ENCODE measurements around the gene S100A1. TPM values are rescaled to one million over a fixed set of nuclear protein-coding genes. Genes with fewer than 3 reads are reported as not detected.

Gene S100A1
- total RNA-seq, 1 donor from 2014 or later = 0.24 TPM

DNA sequence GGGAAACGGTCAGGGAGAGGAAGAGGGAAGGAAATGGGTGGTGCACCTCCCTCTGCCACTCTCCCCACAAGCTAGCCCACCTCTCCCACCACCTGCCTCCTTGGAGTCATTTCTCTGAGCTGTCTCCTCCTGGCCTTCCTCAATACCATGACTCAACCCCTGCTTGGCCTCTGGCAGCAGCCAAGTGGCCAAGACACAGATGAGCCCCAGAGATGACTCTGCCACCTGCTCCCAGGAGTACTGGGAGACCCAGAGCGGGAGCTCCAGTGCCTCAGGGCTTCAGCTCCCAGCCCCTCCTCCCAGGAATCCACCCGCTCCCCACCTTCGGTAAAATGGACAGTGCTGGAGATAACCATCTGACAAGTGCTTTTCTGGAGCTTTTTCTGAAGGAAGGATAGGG lies 17.9 kb upstream of the S100A1 start:
- DNase-seq (ENCODE audit: low spot score) = no peak

DNA sequence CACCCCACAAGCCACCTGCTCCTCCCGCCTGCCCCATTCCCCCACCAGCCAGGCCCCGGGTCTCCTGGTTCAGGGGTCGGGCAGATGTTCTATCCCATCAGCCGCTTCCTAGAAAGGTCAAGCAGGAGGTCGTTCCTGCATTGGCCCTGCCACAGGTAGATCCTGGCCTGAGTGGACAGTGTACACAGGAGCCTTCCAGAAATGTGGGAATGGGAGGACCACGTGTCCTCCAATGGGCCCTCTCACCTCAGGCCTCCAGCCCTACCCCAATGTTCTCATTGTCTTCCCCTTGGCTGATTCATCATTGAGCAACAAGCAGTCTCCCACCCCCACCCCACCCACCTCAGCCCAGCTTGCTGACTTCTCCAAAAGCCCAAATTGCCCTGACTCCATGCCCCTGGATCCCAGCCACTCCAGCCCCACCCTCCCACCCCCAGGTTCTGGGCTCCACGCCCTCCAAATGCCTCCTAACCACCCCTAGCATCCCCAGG lies 17.4 kb upstream of the S100A1 start:
- DNase-seq (ENCODE audit: low spot score) = no peak

DNA sequence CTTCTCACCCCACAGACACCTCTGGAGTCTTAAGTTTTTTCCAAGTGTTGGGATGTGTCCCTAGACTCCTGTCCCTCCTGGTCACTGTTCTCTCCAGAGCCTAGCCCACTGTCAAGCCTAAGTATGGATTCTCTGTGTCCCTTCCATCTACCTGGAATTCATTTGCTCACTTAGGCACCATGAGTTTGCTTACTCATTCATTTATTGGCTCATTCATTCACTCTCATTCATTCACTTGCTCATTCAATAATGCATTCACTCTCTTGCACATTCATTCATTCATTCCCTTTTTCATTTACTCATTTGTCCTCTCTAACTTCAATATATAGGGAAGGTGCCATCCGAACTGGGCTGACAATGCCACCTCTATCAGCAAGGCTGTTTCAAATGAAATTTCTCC lies 16.9 kb upstream of the S100A1 start:
- DNase-seq (ENCODE audit: low spot score) = no peak

DNA sequence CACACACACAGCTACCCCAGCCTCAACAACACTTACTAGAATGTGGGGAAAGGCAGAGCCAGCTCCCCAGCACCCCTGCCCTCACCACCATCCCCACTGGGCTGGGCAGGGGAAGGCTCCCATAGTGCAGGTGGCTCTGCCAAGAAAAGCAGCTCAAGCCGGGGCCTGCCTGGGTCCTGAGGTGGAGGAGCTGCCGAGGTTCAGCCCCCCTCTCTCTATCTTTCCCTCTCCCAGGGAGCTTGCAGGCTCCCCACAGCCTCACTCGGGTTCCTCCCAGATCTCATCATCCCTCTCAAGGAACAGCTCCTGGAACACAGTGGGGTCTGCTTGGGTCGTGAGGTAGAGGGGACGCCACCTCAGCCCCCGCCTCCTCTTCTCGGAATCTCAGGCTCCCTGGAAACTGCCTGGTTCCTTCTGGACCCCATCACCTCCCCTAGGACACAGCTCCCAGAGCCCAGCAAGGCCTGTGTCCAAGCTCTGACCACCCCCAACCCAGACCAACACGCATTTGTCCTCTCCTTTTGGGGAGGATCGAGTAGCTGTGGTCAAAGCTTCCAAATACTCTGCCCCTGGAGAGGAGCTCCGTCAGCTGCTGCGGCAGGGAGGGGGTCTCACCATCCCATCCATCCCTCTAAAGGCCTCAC lies 16.0 kb upstream of the S100A1 start:
- peak; percentile 30 for DNase-seq (ENCODE audit: low spot score)

DNA sequence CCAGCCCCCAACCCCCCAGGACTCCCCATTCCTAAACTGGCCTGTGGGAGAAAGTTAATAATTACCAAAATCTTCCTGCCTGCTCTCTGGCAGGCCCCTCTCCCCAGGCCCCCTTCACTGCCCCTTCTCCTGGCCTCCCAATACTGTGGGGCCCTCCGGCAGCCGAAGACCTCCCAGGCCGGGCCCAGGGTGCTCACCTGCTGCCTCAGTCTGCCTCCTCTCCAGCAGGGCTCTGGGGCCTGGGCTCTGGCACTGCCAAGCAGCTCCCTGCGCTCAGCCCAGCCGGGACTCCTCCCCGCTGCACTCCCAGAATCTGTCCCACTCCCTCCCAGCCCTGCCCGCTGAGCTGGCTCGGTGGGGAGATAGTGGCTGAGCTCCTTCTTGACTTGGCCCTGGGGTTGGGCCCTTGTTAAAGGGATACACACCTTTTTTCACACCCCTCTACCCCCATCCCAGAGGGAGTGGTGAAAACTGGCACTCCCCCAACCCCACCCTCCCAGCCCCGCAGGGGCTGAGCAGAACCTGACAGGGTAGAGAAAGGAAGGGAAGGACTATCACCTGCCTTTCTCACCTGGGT lies 15.4 kb upstream of the S100A1 start, which contains the start of gene S100A16:
Gene S100A16 (minus strand): TSS at position 383 of the 577 bp plus-strand sequence. CDS start 4,986 bp downstream, outside the sequence.
- peak; percentile 89 for DNase-seq (ENCODE audit: low spot score)

DNA sequence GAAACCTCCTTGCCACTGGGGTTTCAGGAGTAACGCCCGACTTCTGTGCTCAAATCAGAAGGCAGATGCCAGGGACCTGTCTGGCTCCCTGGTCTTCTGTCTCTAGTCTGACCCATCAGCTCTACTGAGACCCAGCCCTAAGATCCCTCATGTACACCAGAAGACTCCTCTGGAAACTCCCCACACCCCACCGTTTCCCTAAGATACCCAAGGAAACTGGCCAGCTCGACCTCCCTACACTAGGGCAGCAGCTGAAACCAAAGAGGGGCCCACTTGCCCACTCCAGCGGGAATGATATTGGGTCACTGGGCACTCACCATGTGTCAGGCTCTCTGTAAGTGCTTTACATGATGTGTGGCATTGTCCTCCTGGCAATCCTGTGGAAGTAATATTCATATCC lies 14.8 kb upstream of the S100A1 start:
- DNase-seq (ENCODE audit: low spot score) = no peak

DNA sequence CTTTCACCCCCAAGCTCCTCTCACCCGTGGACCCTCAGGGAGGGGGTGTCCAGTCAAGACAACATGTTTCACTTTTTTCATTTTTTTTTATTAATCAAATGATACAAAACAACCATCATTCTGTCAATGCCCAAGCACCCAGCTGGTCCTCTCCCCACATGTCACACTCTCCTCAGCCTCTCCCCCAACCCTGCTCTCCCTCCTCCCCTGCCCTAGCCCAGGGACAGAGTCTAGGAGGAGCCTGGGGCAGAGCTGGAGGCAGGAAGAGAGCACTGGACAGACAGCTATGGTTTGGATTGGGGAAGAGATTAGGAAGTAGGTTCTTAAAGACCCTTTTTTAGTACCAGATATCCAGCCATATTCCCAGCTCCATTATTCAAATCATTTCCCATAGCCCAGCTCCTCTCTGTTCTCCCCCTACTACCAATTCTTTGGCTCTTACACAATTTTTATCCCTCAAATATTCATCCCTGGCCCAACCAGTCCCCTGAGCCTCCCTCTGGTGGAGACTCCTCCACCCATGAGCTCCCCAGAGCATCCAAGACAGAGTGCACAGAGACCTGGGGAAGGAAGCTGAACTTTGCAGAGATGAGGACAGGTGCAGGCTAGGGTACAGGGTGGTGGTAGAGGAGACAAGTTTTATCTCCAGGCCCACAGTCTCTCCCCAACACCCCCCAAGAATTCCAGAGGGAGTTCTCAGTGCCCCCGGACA lies 13.9 kb upstream of the S100A1 start:
- DNase-seq (ENCODE audit: low spot score) = no peak

DNA sequence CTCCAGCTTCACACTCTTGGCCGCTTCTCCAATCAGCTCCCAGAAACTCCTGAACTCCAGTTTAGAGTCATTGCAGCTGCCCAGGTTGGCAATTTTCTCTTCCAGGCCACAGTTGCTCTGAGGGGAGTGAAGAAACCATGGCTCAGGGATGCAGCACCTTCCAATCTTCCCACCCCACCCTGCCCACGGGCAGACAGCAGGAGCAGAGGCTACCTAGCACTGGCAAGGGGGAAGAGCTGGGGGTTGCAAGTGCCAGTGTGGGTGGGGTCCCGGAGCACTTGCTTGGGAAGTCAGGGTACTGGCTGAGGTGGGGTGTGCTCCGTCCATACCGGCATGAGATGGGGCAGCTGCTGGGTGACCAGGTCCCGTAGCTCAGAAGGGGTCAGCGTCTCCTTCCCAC lies 13.3 kb upstream of the S100A1 start:
- no peak for DNase-seq (ENCODE audit: low spot score)

DNA sequence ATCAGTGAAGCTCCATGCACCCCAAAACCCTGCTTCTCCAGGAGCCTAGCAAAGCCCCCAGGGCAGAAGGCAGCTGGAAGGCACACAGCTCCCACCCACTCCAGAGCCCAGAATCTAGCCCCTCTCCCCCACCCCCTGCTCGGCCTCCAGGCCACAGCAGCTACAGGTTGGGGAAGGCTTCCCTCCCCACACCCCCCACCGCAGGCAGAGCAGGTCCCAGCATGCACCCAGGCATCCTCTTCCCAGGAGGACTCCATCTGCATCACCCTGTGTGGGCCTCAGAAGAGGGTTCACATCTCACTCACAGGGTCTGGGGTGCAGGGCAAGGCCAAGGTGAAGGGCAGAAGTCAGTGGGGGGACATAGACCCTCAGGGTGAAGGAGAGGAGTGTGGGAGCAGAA lies 12.8 kb upstream of the S100A1 start:
- DNase-seq (ENCODE audit: low spot score) = no peak

DNA sequence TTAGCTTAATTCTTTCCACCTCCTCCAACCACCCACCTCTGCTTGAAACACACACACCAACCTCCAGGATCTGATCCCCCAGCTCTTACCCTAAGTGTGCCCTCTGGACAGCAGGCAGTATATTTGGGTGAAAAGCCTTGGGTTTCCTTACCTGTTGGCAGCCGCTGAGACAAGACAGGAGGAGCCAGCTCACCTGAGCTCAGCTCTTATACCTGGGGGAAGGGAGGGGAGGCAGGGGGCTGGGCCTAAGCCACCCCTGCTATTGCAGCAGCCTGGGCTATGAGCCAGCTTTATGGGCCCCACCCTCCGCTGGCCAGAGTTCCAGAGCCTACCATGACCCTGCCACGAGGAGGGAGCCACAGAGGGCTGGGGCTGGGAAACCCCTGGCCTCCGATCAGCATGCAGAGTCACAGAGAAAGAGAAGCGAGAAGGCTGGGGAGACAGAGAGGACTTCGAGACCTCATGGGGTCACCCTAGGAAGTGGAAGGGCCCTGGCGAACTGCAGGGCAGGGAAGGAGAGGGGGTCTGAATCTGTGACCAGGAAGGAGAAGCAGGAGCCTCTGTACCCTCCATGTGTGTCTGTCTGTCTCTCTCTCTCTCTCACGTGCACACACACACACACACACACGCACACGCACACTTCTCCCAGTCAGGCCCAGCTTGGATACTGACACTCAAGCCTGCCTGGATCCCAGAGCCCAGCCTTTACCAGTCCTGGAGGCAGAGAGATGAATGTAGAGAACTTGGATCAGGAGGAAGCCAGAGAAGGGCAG lies 11.9 kb upstream of the S100A1 start, which contains the start of gene S100A14:
Gene S100A14 (minus strand): TSS at position 182 of the 773 bp plus-strand sequence. CDS start 467 bp downstream, outside the sequence.
- DNase-seq (ENCODE audit: low spot score) = peak; percentile 37

DNA sequence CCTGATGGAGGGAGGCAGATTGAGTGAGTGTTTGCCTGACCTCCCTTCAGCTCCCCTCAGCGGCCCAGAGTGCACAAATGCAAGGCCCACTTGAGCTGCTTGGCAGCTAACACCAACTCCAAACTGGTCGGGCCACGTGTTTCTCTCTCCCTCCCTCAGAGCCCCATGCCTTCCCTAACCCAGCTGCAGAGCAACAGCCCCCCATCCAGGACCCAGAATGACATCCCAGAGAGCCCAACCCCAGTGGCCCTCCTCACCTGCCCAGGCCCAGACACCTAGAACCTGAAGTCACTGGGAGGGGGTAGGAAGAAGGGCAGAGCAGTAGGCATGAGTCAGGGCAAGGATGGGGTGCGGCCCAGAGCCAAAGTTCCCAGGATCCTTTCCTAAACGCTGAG lies 11.3 kb upstream of the S100A1 start:
- peak; percentile 28 for DNase-seq (ENCODE audit: low spot score)

DNA sequence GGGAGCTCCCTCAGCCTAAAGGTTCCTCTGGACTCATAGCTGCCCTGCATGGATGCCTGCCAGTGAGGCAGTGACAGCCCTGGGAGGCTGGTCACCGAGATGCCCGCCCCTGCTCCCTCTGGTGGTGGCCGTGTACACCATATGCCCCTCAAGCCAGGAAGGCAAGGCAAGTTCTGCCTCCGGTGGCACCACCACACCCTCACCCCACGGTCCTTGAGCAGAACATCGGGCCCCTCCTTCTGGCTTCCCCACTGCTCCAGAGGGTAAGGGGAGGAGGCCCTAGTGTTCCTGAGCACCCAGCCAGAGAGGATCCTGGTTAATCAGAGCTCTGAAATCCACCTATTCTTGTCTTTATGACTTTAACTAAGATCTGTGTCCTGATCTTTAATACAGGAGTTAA lies 10.6 kb upstream of the S100A1 start:
- no peak for DNase-seq (ENCODE audit: low spot score)

DNA sequence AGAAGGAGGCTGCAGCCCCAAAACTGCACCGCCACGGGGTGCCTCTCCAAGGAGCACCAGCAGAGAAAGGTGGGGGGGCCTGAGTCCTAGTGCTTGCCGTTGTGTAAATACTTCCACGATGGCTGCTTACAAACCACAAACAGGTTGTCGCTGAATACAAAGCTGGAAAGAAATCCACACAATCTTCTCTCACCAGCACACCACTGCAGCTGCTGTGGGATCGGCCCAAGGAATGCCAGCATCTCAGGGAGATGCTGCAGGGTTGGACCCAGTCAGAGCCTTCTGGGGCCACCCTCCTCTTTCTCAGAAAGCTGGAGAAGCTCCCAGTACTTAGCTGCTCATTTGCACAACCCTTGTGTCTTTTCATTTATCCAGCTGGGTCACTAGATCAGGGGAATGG lies 9.1 kb upstream of the S100A1 start:
- DNase-seq (ENCODE audit: low spot score) = no peak

DNA sequence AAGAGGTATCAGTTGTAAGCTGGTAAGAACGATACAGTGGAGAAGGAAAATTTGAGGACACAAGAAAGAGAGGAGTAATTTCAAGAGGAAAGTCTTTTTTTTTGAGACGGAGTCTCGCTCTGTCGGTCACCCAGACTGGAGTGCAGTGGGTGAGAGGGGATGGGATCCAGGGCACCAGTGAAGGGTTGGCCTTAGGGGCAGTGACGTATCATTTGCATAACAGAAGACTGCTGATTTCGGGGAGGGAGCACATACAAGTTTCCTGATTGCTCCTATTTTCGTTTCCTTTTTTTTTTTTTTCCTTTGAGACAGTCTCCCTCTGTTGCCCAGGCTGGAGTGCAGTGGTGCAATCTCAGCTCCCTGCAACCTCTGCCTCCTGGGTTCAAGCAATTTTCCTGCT lies 5.1 kb upstream of the S100A1 start:
- DNase-seq (ENCODE audit: low spot score) = no peak

DNA sequence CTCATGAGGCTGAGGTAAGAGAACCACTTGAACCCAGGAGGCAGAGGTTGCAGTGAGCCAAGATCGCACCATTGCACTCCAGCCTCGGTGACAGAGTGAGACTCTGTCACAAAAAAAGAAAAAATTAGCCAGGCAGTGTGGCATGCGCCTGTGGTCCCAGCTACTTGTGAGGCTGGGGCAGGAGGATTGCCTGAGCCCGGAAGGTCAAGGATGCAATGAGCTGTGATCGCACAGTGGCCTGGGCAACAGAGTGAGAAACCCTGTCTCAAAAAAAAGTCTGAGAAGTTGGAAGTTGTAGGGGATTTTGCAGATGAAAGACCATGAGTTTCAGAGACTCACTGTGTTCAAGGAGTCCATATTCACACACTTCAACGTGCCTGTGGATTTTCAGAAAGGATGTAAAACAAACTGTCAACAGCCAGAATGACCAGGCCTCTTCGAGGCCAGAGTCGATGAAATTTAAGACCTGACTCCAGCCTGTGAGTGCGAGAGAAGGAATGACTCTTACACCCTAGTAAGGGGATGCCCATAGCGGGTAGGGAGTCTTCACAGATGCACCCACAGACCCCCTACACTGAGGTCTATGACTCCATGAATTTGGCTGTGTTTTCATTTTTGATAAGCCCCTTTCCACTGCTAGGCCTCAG lies 3.1 kb upstream of the S100A1 start:
- peak; percentile 40 for DNase-seq (ENCODE audit: low spot score)

DNA sequence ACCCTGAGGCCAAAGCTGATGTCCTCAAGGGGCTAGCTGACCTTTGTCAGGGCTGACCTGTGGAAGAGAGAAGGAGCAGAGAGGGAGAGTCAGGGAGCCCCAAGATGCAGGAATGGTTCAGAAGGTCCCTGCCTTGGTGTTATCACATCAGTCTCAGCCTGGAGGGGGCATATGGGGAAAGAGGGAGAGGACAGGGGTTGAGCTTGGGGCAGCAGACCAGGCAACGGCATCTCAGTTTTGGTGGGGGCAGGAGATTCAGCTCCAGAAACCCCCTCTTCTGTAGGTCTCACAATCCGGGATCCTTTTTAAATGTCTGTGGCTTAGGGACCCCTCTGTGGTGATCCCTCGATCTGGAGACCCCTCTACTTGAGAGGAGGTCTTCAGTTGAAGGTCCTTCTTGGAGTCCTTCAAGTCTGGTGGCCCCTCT lies 1.7 kb upstream of the S100A1 start:
- DNase-seq (ENCODE audit: low spot score) = no peak

DNA sequence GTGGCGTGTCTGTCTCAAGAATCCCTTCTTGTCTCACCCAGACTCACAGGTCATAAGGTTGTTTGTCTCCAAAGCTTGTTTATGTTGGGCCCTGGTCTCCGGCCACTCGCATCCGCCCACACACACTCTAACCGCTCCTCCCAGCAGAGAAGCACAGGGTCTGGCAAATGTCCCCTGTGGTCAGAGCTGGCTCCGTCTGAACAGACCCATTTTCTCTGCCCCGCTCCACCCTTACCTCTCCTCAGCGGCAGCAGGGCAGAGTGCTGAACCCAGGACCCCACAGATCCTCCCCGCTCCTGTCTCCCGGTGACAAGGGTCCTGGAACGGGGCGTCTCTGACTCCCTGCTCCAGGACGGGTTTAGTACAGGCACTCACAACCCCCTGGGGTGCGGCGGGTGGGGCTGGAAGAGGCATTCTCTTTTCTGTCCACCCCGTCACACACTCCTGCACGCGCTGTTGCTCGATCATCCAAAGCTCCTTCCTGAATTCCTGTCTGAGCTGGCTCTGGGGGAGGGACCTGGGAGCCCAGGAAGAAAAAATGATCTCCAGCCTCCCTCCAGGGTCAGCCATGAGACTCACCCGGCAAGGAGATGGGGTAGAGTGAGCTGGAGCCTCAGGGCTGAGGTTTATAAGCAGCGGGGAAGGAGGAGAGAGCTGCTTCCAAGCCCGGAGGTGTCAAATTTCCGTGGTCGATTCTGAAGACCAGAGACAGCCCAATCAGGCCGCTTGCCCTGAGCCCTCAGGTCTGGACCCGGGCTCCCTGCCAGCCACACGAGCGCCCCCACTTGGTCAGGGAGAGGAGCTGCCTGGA lies 1.1 kb upstream of the S100A1 start, which contains the start of gene S100A13:
Gene S100A13 (minus strand): TSS at position 602 of the 811 bp plus-strand sequence. CDS start 1,033 bp downstream, outside the sequence.
- DNase-seq (ENCODE audit: low spot score) = peak; percentile 95

DNA sequence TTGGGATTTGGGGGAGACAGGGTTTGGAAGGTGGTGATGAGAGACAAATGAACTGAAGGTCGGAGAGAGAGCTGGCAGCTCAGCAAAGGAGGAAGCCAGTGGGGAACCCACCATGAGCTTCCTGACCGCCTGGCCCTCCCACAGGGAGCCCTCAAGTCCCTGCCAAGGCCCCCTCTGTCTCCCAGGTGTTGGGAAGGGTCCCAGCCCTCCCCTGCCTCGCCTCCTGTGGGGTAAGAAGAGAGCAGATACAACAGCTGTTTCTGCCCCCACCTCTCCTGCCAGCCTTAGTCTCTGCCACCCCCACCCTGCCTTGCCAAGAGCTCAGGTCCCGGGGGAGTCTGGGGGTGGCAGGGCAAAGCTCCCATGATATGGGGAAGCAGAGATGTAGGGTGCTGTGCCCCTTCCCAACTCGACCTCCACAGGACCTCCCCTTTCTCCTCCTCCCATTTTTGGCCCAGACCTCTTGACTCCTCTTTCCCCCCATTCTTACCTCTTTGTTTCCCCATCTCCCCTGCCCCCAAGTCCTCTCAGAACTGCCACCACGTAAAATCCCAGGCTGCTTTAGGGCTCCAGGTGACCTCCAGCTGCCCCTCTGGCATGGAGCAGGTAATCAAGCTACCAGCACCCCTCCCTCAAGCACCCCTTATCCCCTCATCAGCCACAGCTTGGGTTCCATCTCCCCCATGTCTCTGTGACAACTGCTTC lies 556 bp downstream of the S100A1 start:
- DNase-seq (ENCODE audit: low spot score) = no peak

DNA sequence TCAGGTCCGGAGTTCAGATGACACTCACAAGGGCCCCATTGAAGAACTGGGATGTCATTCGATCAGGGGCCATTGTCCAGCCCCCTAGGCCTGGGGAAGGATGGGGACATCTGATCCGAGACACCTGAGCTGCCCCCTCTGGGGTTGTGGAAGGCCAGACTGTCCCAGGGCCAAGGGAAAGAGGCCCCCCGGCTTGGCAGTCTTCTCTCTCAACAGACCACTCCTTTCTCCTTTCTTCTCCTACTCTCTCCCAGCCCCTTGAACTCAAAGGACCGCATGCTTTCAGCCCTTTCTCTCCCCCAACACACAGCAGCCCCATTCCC lies 1.1 kb downstream of the S100A1 start:
- DNase-seq (ENCODE audit: low spot score) = no peak

DNA sequence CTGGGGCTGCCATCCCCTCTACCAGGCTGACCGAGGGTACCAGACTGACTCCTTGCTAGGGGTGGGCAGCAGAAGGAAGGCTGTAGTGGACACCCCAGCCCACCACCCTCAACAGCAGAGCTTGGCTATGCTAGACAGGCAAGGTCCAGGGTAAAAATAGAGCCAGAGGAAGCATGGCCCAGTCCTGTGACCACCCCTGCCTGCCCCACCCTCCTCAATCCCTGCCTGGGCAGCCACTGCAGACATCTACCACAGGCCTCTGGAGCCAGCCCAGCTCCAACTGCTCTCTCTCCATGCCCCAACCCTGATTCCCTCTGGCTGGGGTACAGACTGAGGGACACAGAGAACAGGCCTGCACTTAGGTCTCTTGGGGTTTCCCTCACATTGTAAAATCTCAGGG lies 1.7 kb downstream of the S100A1 start:
- DNase-seq (ENCODE audit: low spot score) = peak; percentile 51
